Neuronal stem cell (in vitro differentiated cells): Measurements from ENCODE around the gene ZNF24.

ENCODE experiments used
- DNase-seq: peaks from one replicate; pipeline ENCODE4 v3.0.0-alpha.2; 2013; ENCODE audit warnings: low spot score
- H2AFZ ChIP-seq: one replicate; pipeline ENCODE4 v1.6.1; 2013; ENCODE audit warnings: mild to moderate bottlenecking, low read length, inconsistent platforms
- H2AK5ac ChIP-seq: 2 replicates; pipeline ENCODE4 v1.6.1; 2013; ENCODE audit warnings: low read depth, mild to moderate bottlenecking, inconsistent platforms, low read length, moderate library complexity, mixed read lengths
- H2BK120ac ChIP-seq: 2 replicates; pipeline ENCODE4 v1.6.1; 2013; ENCODE audit warnings: low read depth, mild to moderate bottlenecking, inconsistent platforms, low read length, moderate library complexity, mixed read lengths
- H2BK12ac ChIP-seq: one replicate; pipeline ENCODE4 v1.6.1; 2013; ENCODE audit warnings: low read length, inconsistent platforms
- H2BK15ac ChIP-seq: 2 replicates; pipeline ENCODE4 v1.6.1; 2013; ENCODE audit warnings: mild to moderate bottlenecking, low read length, inconsistent platforms, mixed read lengths
- H2BK5ac ChIP-seq: one replicate; pipeline ENCODE4 v1.6.1; 2013; ENCODE audit warnings: inconsistent platforms, mild to moderate bottlenecking, low read length, moderate library complexity
- H3K14ac ChIP-seq: one replicate; pipeline ENCODE4 v1.6.1; 2013; ENCODE audit warnings: low read length, inconsistent platforms
- H3K18ac ChIP-seq: 2 replicates; pipeline ENCODE4 v1.6.1; 2013; ENCODE audit warnings: low read length, inconsistent platforms
- H3K23ac ChIP-seq: 2 replicates; pipeline ENCODE4 v1.6.1; 2013; ENCODE audit warnings: low read depth, mild to moderate bottlenecking, mixed read lengths, low read length, inconsistent platforms; ENCODE audit not compliant: poor library complexity
- H3K27ac ChIP-seq: replicated peaks from 3 replicates; pipeline ENCODE4 v1.5.1; 2013; ENCODE audit warnings: low read length, inconsistent platforms
- H3K27me3 ChIP-seq, 3 experiments: 2 replicates each; pipeline ENCODE4 v1.6.1; 2013; ENCODE audit warnings: low read length in 3 of 3, mild to moderate bottlenecking in 2 of 3, inconsistent platforms in 1 of 3, low read depth in 1 of 3, mixed read lengths in 1 of 3, moderate library complexity in 1 of 3; ENCODE audit not compliant: control insufficient read depth in 3 of 3, insufficient read depth in 3 of 3
- H3K36me3 ChIP-seq, 2 donors: replicated peaks in 1 of 2; 2 replicates each; pipeline ENCODE4 v1.6.1; 2013; ENCODE audit warnings: low read length in 2 of 2; ENCODE audit not compliant: control insufficient read depth in 2 of 2, insufficient read depth in 2 of 2
- H3K4ac ChIP-seq: 2 replicates; pipeline ENCODE4 v1.6.1; 2013; ENCODE audit warnings: inconsistent platforms, mild to moderate bottlenecking, low read length, moderate library complexity
- H3K4me1 ChIP-seq, 2 donors: 1 replicate in 1 of 2; 2 replicates in 1 of 2; pipeline ENCODE4 v1.6.1; 2013; ENCODE audit warnings: low read length in 2 of 2, low read depth in 1 of 2; ENCODE audit not compliant: control insufficient read depth in 2 of 2, insufficient read depth in 1 of 2
- H3K4me2 ChIP-seq: one replicate; pipeline ENCODE4 v1.6.1; 2013; ENCODE audit warnings: mild to moderate bottlenecking, low read length, inconsistent platforms; ENCODE audit not compliant: insufficient read depth, poor library complexity, severe bottlenecking
- H3K4me3 ChIP-seq, 2 donors: 2 replicates each; pipeline ENCODE4 v1.5.1; 2013; ENCODE audit warnings: low read length in 2 of 2, mild to moderate bottlenecking in 2 of 2, inconsistent platforms in 1 of 2, moderate library complexity in 1 of 2
- H3K79me1 ChIP-seq: one replicate; pipeline ENCODE4 v1.6.1; 2013; ENCODE audit warnings: low read depth, mild to moderate bottlenecking, inconsistent platforms, low read length, moderate library complexity
- H3K9ac ChIP-seq: one replicate; pipeline ENCODE4 v1.6.1; 2013; ENCODE audit warnings: mild to moderate bottlenecking, low read depth, low read length, inconsistent platforms; ENCODE audit not compliant: poor library complexity
- H3K9me3 ChIP-seq, 2 donors: replicated peaks in 1 of 2; 2 replicates each; pipeline versions ENCODE3 to v1.6.1; 2013; ENCODE audit warnings: low read length in 2 of 2, mild to moderate bottlenecking in 2 of 2, inconsistent platforms in 1 of 2, low read depth in 1 of 2, mixed read lengths in 1 of 2, moderate library complexity in 1 of 2; ENCODE audit not compliant: control insufficient read depth in 2 of 2, insufficient read depth in 1 of 2
- H4K8ac ChIP-seq: one replicate; pipeline ENCODE4 v1.6.1; 2013; ENCODE audit warnings: low read depth, mild to moderate bottlenecking, inconsistent platforms, low read length, moderate library complexity
- H4K91ac ChIP-seq: one replicate; pipeline ENCODE4 v1.6.1; 2013; ENCODE audit warnings: low read length, low read depth, mild to moderate bottlenecking, inconsistent platforms; ENCODE audit not compliant: poor library complexity
- whole genome bisulfite sequencing, 2 donors: extraction: QIAGEN DNeasy Blood & Tissue Kit; methylation state at CpG; one replicate each; pipeline ENCODE4 v1.1.7; 2013; ENCODE audit warnings: missing lambda C conversion rate in 2 of 2, mixed read lengths in 1 of 2; ENCODE audit not compliant: insufficient read length in 2 of 2, insufficient replicate concordance in 1 of 2; ENCODE audit errors: extremely low coverage in 2 of 2; 5-methylcytosine and 5-hydroxymethylcytosine counted together

The ZNF24 gene

GRCh38 chr18:35284841-35285240, 59.4 kb downstream of the ZNF24 start:
- Histone ChIP-seq H3K4me2 (no peak overlapping the region), H3K4ac (no peak overlapping the region), H3K4me1 (peaks cover 0 to 2% of the 10 kb centered on the region in 2 donors), H3K36me3 (peaks cover 3 to 4% of the 10 kb centered on the region in 2 donors), H4K91ac (no peak overlapping the region), H4K8ac (no peak overlapping the region), H2BK15ac (no peak overlapping the region), H2BK5ac (no peak overlapping the region), H3K9ac (no peak overlapping the region), H3K79me1 (peaks cover 5% of the 10 kb centered on the region), H2BK120ac (no peak overlapping the region), H3K4me3 (peak overlapping the region in 1 of 2 donors; percentile 67), H3K14ac (no peak overlapping the region), H3K27ac (no peak overlapping the region), H3K9me3 (peaks cover 21 to 26% of the 10 kb centered on the region in 2 donors), H3K27me3 (no peaks in the 10 kb centered on the region), H2BK12ac (no peak overlapping the region), H3K23ac (no peak overlapping the region), H3K18ac (no peak overlapping the region), H2AFZ (no peak overlapping the region), H2AK5ac (no peak overlapping the region)
- WGBS, 2 donors, result no CpG with 5 or more reads among the region's 3 CpGs
- no peak for DNase-seq

DNA sequence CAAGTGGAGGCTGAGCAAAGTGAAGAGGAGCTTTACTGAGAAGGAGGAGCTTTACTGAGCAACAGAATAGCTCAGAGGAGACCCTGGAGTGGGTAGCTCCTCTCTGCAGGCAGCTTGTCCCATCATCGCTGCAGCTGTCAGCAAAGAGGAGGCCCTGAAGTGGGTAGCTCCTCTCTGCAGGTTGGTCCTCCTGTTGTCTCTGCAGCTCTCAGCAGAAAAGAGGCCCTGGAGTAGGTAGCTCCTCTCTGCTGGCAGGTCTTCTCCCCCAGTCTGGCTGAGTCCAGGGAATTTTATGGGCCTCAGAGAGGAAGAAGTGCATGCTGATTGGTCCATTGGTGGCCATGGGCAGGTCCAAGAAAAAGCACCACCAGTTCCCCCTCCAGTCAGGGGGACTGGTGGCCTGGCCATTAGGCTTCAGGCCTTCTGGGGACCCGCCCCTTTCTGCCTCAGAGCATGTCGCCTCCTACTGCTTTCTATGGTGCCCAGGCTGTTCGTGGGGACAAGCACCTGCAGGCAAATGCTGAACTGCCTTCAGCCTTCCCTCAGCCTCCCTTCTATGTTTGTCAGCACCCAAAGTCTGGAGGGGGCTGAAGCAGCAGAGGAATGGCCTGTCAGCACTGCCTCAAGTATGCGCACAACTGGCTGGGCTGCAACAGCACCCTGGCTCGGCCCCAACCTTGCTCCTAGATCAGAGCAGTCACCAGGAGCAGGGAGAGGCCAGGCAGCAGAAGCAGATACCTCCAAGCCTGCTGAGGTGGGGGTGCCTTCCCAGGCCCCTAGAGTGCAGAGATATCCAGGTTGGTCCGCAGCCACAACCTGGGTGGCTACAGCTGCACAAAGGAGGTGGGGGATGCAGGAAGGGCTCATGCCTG, 60.1 kb downstream of the ZNF24 start:
- Histone ChIP-seq H3K23ac (no peak overlapping the region), H3K27ac (no peak overlapping the region), H3K4me2 (no peak overlapping the region), H3K4me1 (no peaks in the 10 kb centered on the region), H3K4me3 (peak overlapping the region in 1 of 2 donors; percentile 67), H2BK12ac (no peak overlapping the region), H3K4ac (no peak overlapping the region), H3K79me1 (peaks cover 5% of the 10 kb centered on the region), H3K9me3 (peaks cover 23 to 26% of the 10 kb centered on the region in 2 donors), H2AK5ac (no peak overlapping the region), H3K36me3 (peaks cover 3 to 4% of the 10 kb centered on the region in 2 donors), H4K91ac (no peak overlapping the region), H4K8ac (no peak overlapping the region), H3K18ac (no peak overlapping the region), H3K27me3 (no peaks in the 10 kb centered on the region), H2AFZ (no peak overlapping the region), H3K14ac (no peak overlapping the region), H2BK5ac (no peak overlapping the region), H3K9ac (no peak overlapping the region), H2BK120ac (no peak overlapping the region), H2BK15ac (no peak overlapping the region)
- DNase-seq, result no peak
- WGBS, 2 donors, result no CpG with 5 or more reads among the region's 7 CpGs

DNA sequence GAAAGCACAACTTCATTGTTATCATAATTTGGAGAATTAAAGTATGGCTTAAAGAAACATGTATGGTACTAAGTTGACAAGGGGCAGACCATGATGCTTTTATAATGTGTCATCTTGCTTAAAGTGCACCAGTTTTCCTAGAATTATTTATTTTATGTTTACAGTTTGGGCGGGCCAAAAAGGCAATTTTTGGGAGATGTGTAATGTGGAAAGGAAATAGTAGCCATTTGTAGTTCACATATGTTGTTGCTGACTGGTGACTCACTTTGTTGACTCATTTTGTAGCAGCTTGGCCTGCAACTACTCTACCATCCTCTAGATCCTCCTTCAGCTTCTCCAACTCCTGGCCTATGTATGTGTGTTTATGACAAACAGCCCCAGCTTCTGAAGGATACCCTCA, 61.9 kb downstream of the ZNF24 start:
- no peak overlapping the region for H3K14ac ChIP-seq
- no peak overlapping the region for H4K91ac ChIP-seq
- H3K9me3 ChIP-seq, result peaks cover 24 to 26% of the 10 kb centered on the region in 2 donors
- no peaks in the 10 kb centered on the region for H3K27me3 ChIP-seq
- DNase-seq, result no peak
- no peak overlapping the region for H2BK120ac ChIP-seq
- peaks cover 3% of the 10 kb centered on the region for H3K79me1 ChIP-seq
- H3K18ac ChIP-seq, result no peak overlapping the region
- WGBS, 2 donors, result no CpG with 5 or more reads among the region's 1 CpG
- no peak overlapping the region for H3K4ac ChIP-seq
- no peak overlapping the region for H2BK12ac ChIP-seq
- peaks cover 3 to 5% of the 10 kb centered on the region in 2 donors for H3K36me3 ChIP-seq
- H3K9ac ChIP-seq, result no peak overlapping the region
- no peak overlapping the region for H3K27ac ChIP-seq
- H3K4me1 ChIP-seq, result no peaks in the 10 kb centered on the region
- no peak overlapping the region for H4K8ac ChIP-seq
- H3K4me3 ChIP-seq, result no peak overlapping the region
- no peak overlapping the region for H3K4me2 ChIP-seq
- no peak overlapping the region for H2AFZ ChIP-seq
- no peak overlapping the region for H2AK5ac ChIP-seq
- no peak overlapping the region for H2BK5ac ChIP-seq
- no peak overlapping the region for H2BK15ac ChIP-seq
- no peak overlapping the region for H3K23ac ChIP-seq
